A673 (cell line): Measurements from ENCODE around the gene MAP3K21.

Experiments
- CTCF ChIP-seq: fragments of 300-800, 200-600 bp; sonication (generic); conservative IDR thresholded peaks from 2 replicates; pipeline ENCODE4 v1.5.1; 2017; ENCODE audit warnings: low read depth, mild to moderate bottlenecking, antibody characterized with exemption, low read length, moderate library complexity, mixed read lengths
- EZH2 ChIP-seq: fragments of 200-600 bp; sonication (generic); IDR thresholded peaks from 2 replicates; pipeline ENCODE4 v1.6.1; 2017; ENCODE audit warnings: borderline replicate concordance, low read depth, mild to moderate bottlenecking, mixed read lengths, antibody characterized with exemption, low read length; ENCODE audit not compliant: poor library complexity, severe bottlenecking

GRCh38 chr1:233349137-233349536, 21.6 kb downstream of the MAP3K21 start:
- TF ChIP-seq CTCF (no peak), EZH2 (no peak)
